Fibroblast of lung (primary cell): ENCODE measurements around the gene MRPS31.

Source experiments
- EZH2 ChIP-seq: IDR thresholded peaks from 2 replicates; pipeline ENCODE4 v1.5.1; 2012; ENCODE audit warnings: low read length, control low read depth, mild to moderate bottlenecking; ENCODE audit errors: missing control alignments
- TF ChIP-seq, protein P1 (sequence below), 2 donors: IDR thresholded peaks in 1 of 2; conservative IDR thresholded peaks in 1 of 2; 1 replicate in 1 of 2; 2 replicates in 1 of 2; pipeline ENCODE4 v1.5.1; 2011 to 2012; ENCODE audit warnings: low read length in 2 of 2, control low read depth in 1 of 2, inconsistent platforms in 1 of 2, low read depth in 1 of 2, mild to moderate bottlenecking in 1 of 2

DNA sequence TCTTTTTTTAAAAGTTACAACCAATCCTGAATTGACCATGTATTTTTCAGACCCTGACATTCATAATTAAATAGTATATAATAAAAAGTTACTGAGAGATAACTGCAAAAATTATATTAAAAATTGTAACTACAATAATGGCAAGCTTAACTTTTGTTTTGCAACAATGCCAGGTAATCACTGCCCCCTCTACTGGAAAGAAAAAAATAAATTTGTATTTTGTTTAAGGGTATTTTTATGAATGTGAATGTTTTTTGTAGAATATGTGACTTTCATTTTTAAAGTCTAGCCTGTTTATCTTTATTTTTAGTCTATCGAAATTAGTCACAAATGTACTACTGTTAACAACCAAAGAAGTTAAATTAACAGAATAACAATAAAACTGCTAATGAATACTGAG is 21.7 kb downstream of the MRPS31 start:
- TF ChIP-seq, protein P1, sequence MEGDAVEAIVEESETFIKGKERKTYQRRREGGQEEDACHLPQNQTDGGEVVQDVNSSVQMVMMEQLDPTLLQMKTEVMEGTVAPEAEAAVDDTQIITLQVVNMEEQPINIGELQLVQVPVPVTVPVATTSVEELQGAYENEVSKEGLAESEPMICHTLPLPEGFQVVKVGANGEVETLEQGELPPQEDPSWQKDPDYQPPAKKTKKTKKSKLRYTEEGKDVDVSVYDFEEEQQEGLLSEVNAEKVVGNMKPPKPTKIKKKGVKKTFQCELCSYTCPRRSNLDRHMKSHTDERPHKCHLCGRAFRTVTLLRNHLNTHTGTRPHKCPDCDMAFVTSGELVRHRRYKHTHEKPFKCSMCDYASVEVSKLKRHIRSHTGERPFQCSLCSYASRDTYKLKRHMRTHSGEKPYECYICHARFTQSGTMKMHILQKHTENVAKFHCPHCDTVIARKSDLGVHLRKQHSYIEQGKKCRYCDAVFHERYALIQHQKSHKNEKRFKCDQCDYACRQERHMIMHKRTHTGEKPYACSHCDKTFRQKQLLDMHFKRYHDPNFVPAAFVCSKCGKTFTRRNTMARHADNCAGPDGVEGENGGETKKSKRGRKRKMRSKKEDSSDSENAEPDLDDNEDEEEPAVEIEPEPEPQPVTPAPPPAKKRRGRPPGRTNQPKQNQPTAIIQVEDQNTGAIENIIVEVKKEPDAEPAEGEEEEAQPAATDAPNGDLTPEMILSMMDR (conservative IDR thresholded peaks at IDR 0.05 in 1 of 2, IDR thresholded peaks at IDR 0.05 in 1 of 2; ENCODE audit: low read depth in 1 of 2, low read length in 2 of 2), result peak in 1 of 2 donors; percentile 21
- TF ChIP-seq EZH2, result no peak
